Measurements from ENCODE around the gene ADAM17. TPM values are rescaled to one million over a fixed set of nuclear protein-coding genes. Genes with fewer than 3 reads are reported as not detected.
"Not testable (repeated sequence)": the region's sequence is repeated elsewhere in the genome, so short reads cannot be mapped to it uniquely, and the experiment has no call there.

Gene ADAM17
- polyA plus RNA-seq, 3 donors = 30.2 to 34.8 (median 30.9) TPM

DNA sequence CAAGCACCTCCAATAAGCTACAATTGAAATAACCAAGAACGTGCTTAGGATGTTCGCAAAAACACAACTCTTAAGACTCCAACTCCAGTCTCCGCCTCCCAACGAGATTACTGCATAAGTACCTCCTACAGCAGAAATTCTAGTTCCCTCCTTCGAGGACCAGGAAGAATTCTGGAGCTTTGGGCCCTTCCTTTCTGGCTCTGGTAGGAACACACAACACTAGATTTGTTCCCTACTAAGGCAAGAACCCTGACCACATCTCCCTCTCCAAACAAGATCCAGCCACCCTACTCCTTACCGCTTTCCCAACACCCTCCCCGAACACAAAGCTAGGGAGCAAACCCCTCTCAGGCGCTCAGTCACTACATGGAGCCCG is 721 bp downstream of the ADAM17 start:
- peaks cover 0 to 4% (median 4%) of the 10 kb centered on the region in 3 donors for H3K27me3 Mint-ChIP-seq (ENCODE audit: low read depth in 3 of 3)
- peaks cover 52 to 60% of the 10 kb centered on the region in 2 donors for H3K4me1 ChIP-seq (ENCODE audit: control insufficient read depth in 1 of 2, insufficient read depth in 2 of 2, low read length in 2 of 2)
- H3K4me3 ChIP-seq (replicated peaks in 1 of 3; ENCODE audit: low read depth in 2 of 3, low read length in 3 of 3) = peak overlapping the region; percentile 68 to 100 (median 99)
- H3K4me1 Mint-ChIP-seq = peaks cover 52% of the 10 kb centered on the region
- peaks cover 0 to 5% (median 0%) of the 10 kb centered on the region in 7 donors for H3K9me3 Mint-ChIP-seq
- peak overlapping the region; percentile 98 to 100 (median 99) for H3K27ac Mint-ChIP-seq
- peaks cover 4 to 9% of the 10 kb centered on the region in 2 donors for H3K36me3 Mint-ChIP-seq
- peak overlapping the region; percentile 96 to 98 for H3K4me3 Mint-ChIP-seq
- peak overlapping the region; percentile 80 for H2AFZ ChIP-seq (ENCODE audit: insufficient read depth, low read depth, low read length, poor library complexity, severe bottlenecking)
- TF ChIP-seq, protein P1, sequence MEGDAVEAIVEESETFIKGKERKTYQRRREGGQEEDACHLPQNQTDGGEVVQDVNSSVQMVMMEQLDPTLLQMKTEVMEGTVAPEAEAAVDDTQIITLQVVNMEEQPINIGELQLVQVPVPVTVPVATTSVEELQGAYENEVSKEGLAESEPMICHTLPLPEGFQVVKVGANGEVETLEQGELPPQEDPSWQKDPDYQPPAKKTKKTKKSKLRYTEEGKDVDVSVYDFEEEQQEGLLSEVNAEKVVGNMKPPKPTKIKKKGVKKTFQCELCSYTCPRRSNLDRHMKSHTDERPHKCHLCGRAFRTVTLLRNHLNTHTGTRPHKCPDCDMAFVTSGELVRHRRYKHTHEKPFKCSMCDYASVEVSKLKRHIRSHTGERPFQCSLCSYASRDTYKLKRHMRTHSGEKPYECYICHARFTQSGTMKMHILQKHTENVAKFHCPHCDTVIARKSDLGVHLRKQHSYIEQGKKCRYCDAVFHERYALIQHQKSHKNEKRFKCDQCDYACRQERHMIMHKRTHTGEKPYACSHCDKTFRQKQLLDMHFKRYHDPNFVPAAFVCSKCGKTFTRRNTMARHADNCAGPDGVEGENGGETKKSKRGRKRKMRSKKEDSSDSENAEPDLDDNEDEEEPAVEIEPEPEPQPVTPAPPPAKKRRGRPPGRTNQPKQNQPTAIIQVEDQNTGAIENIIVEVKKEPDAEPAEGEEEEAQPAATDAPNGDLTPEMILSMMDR (IDR thresholded peaks at IDR 0.05) = no peak
- 0% methylated on average over 9 of the region's 9 CpGs for WGBS (ENCODE audit: insufficient coverage)
- no peaks in the 10 kb centered on the region for H3K9me3 ChIP-seq (replicated peaks in 1 of 2; ENCODE audit: control insufficient read depth in 1 of 2, insufficient read depth in 1 of 2, low read length in 2 of 2)
- DNase-seq = peak; percentile 58 to 77 (median 63)
- peaks cover 11% of the 10 kb centered on the region for H4K20me1 ChIP-seq (ENCODE audit: insufficient read depth, low read length)
- no peaks in the 10 kb centered on the region for H3K27me3 ChIP-seq (ENCODE audit: control insufficient read depth in 2 of 2, insufficient read depth in 2 of 2, low read length in 2 of 2)
- no peaks in the 10 kb centered on the region for H3K36me3 ChIP-seq (replicated peaks in 1 of 2; ENCODE audit: control insufficient read depth in 1 of 2, insufficient read depth in 2 of 2, low read length in 2 of 2)
- peaks cover 65% of the 10 kb centered on the region for H3K79me2 ChIP-seq (ENCODE audit: insufficient read depth, low read length)
- peak overlapping the region; percentile 92 for H3K9ac ChIP-seq (ENCODE audit: insufficient read depth, low read length, poor library complexity, severe bottlenecking)
- peak overlapping the region; percentile 98 to 99 for H3K27ac ChIP-seq (ENCODE audit: low read depth in 1 of 2, low read length in 2 of 2)
- intact Hi-C loops (cut with micrococcal nuclease) = loop anchor here (1.0 to 10.0 kb wide), 4 partner anchors 17 to 490 kb away; partner anchors contain the start of genes KLF11 (in 1 of the 2) and YWHAQ (in 1 of the 2)
- peak overlapping the region; percentile 84 for H3K4me2 ChIP-seq (replicated peaks; ENCODE audit: extremely low read depth, low read length, poor library complexity, severe bottlenecking)

DNA sequence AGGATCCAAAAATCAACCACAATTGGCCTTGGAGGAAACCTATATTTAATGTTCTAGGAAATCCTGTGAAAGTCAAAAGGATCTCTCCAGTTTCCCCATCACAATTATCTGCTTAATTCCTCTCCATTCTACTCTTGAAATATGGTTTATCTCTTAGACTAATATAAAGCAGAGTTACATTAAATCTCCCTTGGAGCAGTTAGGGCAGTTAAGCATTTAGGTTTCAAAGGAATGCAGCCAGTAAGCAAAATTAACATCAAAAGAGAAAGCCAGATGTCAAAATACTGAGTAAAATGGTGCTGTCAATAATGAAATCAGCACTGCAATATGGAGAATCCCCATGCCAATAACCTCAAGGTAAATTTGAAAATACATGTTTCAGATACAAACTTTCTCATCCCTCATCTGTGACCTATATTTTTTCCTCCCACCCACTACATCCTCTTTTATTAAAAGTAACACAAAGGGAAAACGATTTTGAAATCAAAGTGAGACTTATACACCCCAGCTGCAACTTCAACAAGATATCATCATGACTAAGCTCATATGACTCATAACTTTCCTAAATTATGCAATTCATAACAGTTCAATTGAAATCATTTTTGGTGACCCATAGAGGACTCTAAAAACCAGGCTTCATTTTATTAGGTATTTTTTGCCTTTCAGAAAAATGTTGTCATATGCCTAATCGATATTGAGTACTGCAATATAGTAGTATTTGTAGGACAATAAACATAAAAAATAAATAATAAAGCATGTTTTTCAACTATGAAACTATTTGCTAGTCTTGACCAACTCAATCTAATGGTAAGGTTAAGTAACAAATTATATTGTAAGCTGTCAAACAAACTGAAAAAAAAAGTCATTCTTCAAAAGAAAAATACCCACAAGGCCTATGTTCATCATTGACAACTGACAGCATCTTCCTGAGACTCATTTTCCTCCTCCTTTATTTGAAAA is 3.1 kb downstream of the ADAM17 start:
- Mint-ChIP-seq H3K9me3 (peaks cover 0 to 4% (median 0%) of the 10 kb centered on the region in 7 donors), H3K36me3 (peaks cover 7 to 15% of the 10 kb centered on the region in 2 donors), H3K27ac (peak overlapping the region; percentile 94 to 100 (median 97)), H3K4me3 (peak overlapping the region; percentile 31 to 67), H3K27me3 (ENCODE audit: low read depth in 3 of 3) (peaks cover 0 to 4% (median 4%) of the 10 kb centered on the region in 3 donors), H3K4me1 (peaks cover 70% of the 10 kb centered on the region)
- H3K27ac ChIP-seq (ENCODE audit: low read depth in 1 of 2, low read length in 2 of 2) = peak overlapping the region; percentile 66 to 99
- no peaks in the 10 kb centered on the region for H3K36me3 ChIP-seq (replicated peaks in 1 of 2; ENCODE audit: control insufficient read depth in 1 of 2, insufficient read depth in 2 of 2, low read length in 2 of 2)
- no peaks in the 10 kb centered on the region for H3K27me3 ChIP-seq (ENCODE audit: control insufficient read depth in 2 of 2, insufficient read depth in 2 of 2, low read length in 2 of 2)
- peak overlapping the region; percentile 18 for H3K9ac ChIP-seq (ENCODE audit: insufficient read depth, low read length, poor library complexity, severe bottlenecking)
- H2AFZ ChIP-seq (ENCODE audit: insufficient read depth, low read depth, low read length, poor library complexity, severe bottlenecking) = no peak overlapping the region
- H3K4me3 ChIP-seq (replicated peaks in 1 of 3; ENCODE audit: low read depth in 2 of 3, low read length in 3 of 3) = peak overlapping the region in 2 of 3 experiments; percentile 10 to 99
- H3K4me2 ChIP-seq (replicated peaks; ENCODE audit: extremely low read depth, low read length, poor library complexity, severe bottlenecking) = peak overlapping the region; percentile 71
- H3K79me2 ChIP-seq (ENCODE audit: insufficient read depth, low read length) = peaks cover 89% of the 10 kb centered on the region
- no CpG with 5 or more reads among the region's 2 CpGs for WGBS (ENCODE audit: insufficient coverage)
- peaks cover 19% of the 10 kb centered on the region for H4K20me1 ChIP-seq (ENCODE audit: insufficient read depth, low read length)
- TF ChIP-seq, protein P1 (IDR thresholded peaks at IDR 0.05) = no peak
- intact Hi-C loops (cut with micrococcal nuclease) = loop anchor here (2.0 to 10.0 kb wide), 3 partner anchors 14 to 492 kb away; partner anchors contain the start of gene KLF11 (in 1 of the 2)
- peaks cover 76 to 84% of the 10 kb centered on the region in 2 donors for H3K4me1 ChIP-seq (ENCODE audit: control insufficient read depth in 1 of 2, insufficient read depth in 2 of 2, low read length in 2 of 2)
- H3K9me3 ChIP-seq (replicated peaks in 1 of 2; ENCODE audit: control insufficient read depth in 1 of 2, insufficient read depth in 1 of 2, low read length in 2 of 2) = no peaks in the 10 kb centered on the region
- DNase-seq = peak; percentile 83 to 99 (median 94)

- Histone ChIP-seq H3K4me2 (replicated peaks; ENCODE audit: extremely low read depth, low read length, poor library complexity, severe bottlenecking) (peak overlapping the region; percentile 55), H3K4me1 (ENCODE audit: control insufficient read depth in 1 of 2, insufficient read depth in 2 of 2, low read length in 2 of 2) (peaks cover 75 to 79% of the 10 kb centered on the region in 2 donors), H4K20me1 (ENCODE audit: insufficient read depth, low read length) (peaks cover 25% of the 10 kb centered on the region), H3K27ac (ENCODE audit: low read depth in 1 of 2, low read length in 2 of 2) (peak overlapping the region; percentile 66 to 99), H3K79me2 (ENCODE audit: insufficient read depth, low read length) (peaks cover 94% of the 10 kb centered on the region), H3K4me3 (replicated peaks in 1 of 3; ENCODE audit: low read depth in 2 of 3, low read length in 3 of 3) (peak overlapping the region in 1 of 3 experiments; percentile 47)
- H3K4me1 Mint-ChIP-seq = peaks cover 68% of the 10 kb centered on the region
- not testable (repeated sequence) for H2AFZ ChIP-seq (ENCODE audit: insufficient read depth, low read depth, low read length, poor library complexity, severe bottlenecking); H3K27me3 ChIP-seq (ENCODE audit: control insufficient read depth in 2 of 2, insufficient read depth in 2 of 2, low read length in 2 of 2); H3K36me3 ChIP-seq (replicated peaks in 1 of 2; ENCODE audit: control insufficient read depth in 1 of 2, insufficient read depth in 2 of 2, low read length in 2 of 2); H3K27me3 Mint-ChIP-seq (ENCODE audit: low read depth in 3 of 3); H3K9ac ChIP-seq (ENCODE audit: insufficient read depth, low read length, poor library complexity, severe bottlenecking); H3K9me3 Mint-ChIP-seq; H3K9me3 ChIP-seq (replicated peaks in 1 of 2; ENCODE audit: control insufficient read depth in 1 of 2, insufficient read depth in 1 of 2, low read length in 2 of 2)
- peak overlapping the region; percentile 84 to 100 (median 94) for H3K27ac Mint-ChIP-seq
- DNase-seq = peak in 2 of 3 donors; percentile 62 to 64
- H3K36me3 Mint-ChIP-seq = peaks cover 12 to 21% of the 10 kb centered on the region in 2 donors
- no CpG with 5 or more reads among the region's 7 CpGs for WGBS (ENCODE audit: insufficient coverage)
- intact Hi-C loops (cut with micrococcal nuclease) = loop anchor here (10.0 kb wide), 2 partner anchors 54 to 494 kb away; partner anchors contain the start of gene KLF11 (in 1 of the 2)
- H3K4me3 Mint-ChIP-seq = peak overlapping the region; percentile 34 to 42
Observed at GRCh38 chr2:9550859-9551391, 4.7 kb downstream of the ADAM17 start.
